Umbilical cord (tissue), 2 donors: ENCODE data around the gene ARHGAP15. TPM values are rescaled to one million over a fixed set of nuclear protein-coding genes. Genes with fewer than 3 reads are reported as not detected.

Source experiments
- DNase-seq: peaks from one replicate; pipeline ENCODE4 v3.0.0-alpha.2; 2015; ENCODE audit warnings: low spot score
- total RNA-seq: library from RNA; depleted of rRNA; stranded (reverse); fragments of >200 nt; gene quantifications from one replicate; pipeline ENCODE4 v1.2.3, GENCODE V29; 2014; ENCODE audit warnings: low replicate concordance; ENCODE audit not compliant: insufficient read depth

The ARHGAP15 gene
- total RNA-seq, 1 donor from 2014 or later = 54.2 TPM

- no peak for DNase-seq
Observed at GRCh38 chr2:143398781-143399180, 269.6 kb downstream of the ARHGAP15 start.

GRCh38 chr2:143399631-143400069 lies 270.4 kb downstream of the ARHGAP15 start:
- DNase-seq = no peak

- no peak for DNase-seq
Observed at GRCh38 chr2:143401861-143402260, 272.6 kb downstream of the ARHGAP15 start.

- DNase-seq = no peak
Observed at GRCh38 chr2:143402451-143402850, 273.2 kb downstream of the ARHGAP15 start.

- DNase-seq = no peak
Observed at GRCh38 chr2:143410082-143410897, 281.1 kb downstream of the ARHGAP15 start.

- DNase-seq = no peak
Observed at GRCh38 chr2:143415571-143415970, 286.4 kb downstream of the ARHGAP15 start.

GRCh38 chr2:143417428-143417827 lies 288.2 kb downstream of the ARHGAP15 start:
- DNase-seq = no peak

GRCh38 chr2:143420313-143420712 lies 291.1 kb downstream of the ARHGAP15 start:
- DNase-seq = no peak

GRCh38 chr2:143422681-143423080 lies 293.5 kb downstream of the ARHGAP15 start:
- no peak for DNase-seq

- DNase-seq = no peak
Observed at GRCh38 chr2:143425896-143426295, 296.7 kb downstream of the ARHGAP15 start.

- no peak for DNase-seq
Observed at GRCh38 chr2:143426296-143426695, 297.1 kb downstream of the ARHGAP15 start.

GRCh38 chr2:143428700-143429099 lies 299.5 kb downstream of the ARHGAP15 start:
- no peak for DNase-seq

- DNase-seq = peak; percentile 53
Observed at GRCh38 chr2:143429932-143430679, 300.9 kb downstream of the ARHGAP15 start.

- DNase-seq = no peak
Observed at GRCh38 chr2:143431316-143431715, 302.1 kb downstream of the ARHGAP15 start.

- DNase-seq = peak; percentile 80
Observed at GRCh38 chr2:143433251-143433650, 304.0 kb downstream of the ARHGAP15 start.

GRCh38 chr2:143433840-143434239 lies 304.6 kb downstream of the ARHGAP15 start:
- no peak for DNase-seq

GRCh38 chr2:143434445-143434844 lies 305.2 kb downstream of the ARHGAP15 start:
- DNase-seq = no peak

GRCh38 chr2:143435131-143435530 lies 305.9 kb downstream of the ARHGAP15 start:
- DNase-seq = peak; percentile 53

- no peak for DNase-seq
Observed at GRCh38 chr2:143436951-143437350, 307.7 kb downstream of the ARHGAP15 start.

GRCh38 chr2:143440411-143441012 lies 311.3 kb downstream of the ARHGAP15 start:
- DNase-seq = peak; percentile 23

GRCh38 chr2:143442193-143442592 lies 313.0 kb downstream of the ARHGAP15 start:
- no peak for DNase-seq

GRCh38 chr2:143451642-143452281 lies 322.5 kb downstream of the ARHGAP15 start:
- DNase-seq = peak; percentile 29
